Activated CD8-positive, alpha-beta memory T cell treated with anti-CD3 and anti-CD28 coated beads, Interleukin-2, amount 50 U/mL, for 1 hour (primary cell): ENCODE measurements around the gene ADCY5.

Experiments used
- DNase-seq: peaks from one replicate; pipeline ENCODE4 v3.0.0-alpha.2; 2020; ENCODE audit errors: extremely low read depth

ADCY5 gene

DNA sequence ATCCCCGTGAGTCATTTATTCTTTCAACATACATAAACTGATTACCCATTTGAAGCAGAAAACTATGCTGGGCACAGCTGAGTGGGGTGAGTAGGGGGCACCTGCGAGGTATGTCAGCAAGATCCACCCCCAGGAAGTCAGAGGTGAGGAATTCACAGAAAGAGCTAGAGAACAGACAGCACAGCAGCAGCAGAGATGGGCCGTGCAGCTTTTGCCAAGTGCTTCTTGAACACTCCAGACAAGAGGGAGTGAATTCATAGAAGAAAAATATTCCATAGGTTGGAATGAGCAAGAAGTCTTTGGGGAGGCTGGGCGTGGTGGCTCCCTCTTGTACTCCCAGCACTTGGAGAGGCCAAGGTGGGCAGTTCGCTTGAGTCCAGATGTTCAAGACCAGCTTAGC, 9.4 kb upstream of the ADCY5 start:
- no peak for DNase-seq

DNA sequence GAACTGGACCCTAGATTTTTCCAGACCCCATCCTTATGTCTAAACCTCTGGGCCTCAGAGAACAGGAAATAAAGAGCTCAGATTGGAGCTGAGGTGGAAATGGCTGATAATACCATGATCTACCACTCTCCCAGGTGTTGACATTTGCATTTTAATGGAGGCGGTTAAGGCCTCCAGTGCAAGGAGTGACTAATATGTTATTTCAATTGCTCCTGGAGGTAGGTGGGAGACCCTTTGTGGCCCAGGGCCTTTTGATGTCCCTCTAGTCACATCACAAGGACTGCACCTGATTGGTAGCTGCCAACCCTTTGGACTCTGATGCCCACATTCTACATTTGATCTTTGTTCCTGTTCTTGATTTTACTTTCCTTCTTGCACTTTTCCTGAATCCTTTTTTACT, 9.0 kb upstream of the ADCY5 start:
- DNase-seq, result no peak

DNA sequence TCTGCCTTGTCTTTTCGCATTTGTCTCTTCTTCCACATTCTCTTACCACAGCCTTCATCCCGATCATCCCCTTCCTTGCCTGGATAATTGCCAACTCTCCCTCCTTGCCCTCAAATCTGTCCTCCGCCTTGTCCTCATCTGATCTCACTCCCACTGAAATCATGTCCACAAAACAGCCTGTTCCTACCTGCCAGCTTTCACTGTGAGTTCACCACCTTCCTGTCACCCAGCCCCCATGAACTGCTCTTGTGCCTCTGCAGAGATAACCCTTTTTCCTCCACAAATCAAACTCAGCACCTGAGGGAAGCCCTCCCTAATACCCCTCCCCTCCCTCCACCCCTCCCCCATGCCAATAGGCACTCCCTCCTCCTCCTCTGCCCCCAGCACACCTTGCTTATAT, 4.8 kb upstream of the ADCY5 start:
- DNase-seq, result no peak

DNA sequence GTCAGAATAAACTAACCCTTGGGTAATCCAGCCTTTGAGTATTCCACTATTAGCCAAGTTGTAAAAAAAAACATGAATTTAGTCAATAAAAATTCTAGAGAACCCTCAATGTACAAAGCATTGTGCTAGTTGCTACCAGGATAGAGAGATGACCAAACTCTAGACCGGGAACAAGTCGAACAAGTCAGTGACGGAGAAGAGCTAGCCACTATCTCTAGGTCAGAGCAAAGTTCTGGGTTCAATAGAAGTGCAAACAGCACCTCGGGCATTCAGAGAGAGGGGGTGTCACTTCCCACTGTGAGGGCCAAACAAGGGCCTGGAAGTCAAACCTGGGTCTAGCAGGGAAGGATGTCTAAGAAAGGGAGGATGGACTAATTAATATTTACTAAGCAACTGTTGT, 2.3 kb upstream of the ADCY5 start:
- no peak for DNase-seq

DNA sequence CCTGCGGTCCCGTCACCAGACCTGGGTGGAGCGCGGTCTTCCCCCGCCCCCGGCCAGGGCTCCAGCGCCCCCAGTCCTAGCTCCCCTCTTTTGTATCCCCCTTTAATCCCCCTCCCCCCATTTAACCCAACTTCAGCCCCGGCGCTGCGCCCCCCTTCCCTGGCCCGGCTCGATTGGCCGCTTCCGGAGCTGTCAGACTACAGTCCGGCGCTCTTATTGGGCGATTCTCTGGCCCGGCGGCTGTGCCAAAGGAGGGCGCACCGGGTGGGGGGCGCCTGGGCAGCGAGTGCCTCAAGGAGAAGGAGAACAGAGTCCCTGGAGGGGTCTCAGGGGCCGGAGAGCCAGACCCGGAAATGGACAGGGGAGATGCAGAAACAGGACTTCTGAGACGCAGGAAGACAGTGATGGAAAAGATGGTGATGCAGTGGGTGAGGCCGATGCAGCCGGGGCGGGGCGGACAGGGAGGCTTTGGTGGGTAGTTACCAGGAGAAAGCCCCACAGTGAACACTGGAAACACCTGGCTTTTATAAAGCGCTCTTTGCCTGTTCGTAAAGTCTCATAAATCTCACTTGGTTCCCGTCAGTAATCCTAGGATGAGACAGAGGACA, 1.2 kb upstream of the ADCY5 start:
- no peak for DNase-seq

DNA sequence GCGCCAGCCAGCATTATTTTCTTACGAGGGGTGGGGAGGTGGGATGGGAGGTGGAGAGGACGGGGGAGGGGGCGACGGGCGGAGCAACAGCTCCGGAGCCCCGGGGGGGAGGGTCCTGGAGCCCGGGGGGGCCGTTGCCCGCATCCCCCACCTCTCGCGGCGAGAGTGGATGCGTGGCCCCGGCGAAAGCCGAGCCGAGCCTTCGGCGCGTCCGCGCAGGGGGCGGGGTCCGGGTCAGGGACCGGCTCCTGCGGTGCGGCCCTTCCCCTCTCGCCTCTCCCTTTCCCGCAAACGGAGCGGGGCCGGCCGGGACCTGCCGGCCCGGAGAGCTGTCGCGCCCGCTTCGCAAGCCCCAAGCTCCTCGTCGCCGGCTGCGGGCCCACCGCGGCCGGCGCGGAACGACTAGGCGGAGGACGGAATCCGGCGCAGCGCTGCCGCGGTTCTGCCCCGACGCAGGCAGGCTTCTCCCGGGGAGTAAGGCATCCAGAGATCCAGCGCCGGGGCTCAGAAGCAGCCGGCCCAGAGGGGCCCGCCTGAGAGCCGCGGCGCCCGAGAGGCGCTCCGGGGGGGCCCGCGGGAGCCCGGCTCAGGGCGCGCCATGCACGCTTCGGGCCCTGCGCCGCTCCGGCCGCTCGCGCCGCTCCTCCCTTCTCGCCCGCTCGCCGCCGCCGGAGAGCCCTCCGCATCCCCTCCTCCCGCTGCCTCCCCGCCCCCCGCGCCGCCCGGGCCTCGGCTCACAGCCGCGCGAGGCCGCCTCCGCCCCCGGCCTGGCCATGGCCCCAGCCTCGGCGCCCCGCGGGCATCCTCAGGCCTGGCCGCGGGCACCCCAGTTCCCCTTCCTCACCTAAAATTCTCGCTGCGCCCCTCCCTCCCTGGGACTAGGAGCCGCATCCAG, 459 bp upstream of the ADCY5 start:
- DNase-seq, result no peak

DNA sequence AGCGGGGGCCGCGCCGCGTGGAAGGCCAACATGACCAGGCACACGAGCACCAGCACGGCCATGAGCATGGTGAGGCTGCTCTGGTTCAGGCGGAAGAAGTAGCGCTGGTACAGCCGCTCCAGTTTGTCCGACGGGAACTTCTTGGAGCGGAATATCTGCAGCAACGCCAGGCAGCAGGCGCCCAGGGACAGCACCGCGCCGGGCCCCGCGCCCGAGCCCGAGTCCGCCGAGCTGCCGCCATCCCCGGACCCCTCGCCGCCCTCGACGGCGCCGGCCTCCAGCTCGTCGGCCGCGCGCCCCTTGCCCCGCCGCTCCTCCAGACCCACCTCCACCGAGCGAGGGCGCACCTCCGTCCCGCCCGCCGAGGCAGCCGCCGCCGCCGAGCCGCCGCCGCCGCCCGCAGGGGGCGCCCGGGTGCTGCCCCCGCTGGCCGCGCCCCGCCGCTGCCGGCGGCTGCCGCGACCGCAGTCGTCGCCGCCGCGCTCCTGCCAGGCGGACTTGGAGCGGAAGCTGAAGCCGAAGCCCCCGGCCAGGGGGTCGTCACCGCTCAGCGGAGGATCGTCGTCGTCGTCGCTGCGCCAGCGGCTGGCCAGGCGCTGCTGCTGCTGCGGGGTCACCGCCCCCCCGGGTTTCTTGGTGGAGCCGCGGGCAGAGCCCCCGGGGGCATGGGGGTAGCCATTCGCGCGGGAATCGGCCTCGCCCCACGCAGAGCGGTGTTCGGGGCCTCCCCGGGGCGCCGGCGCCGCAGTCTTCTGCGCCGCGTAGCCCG, 957 bp downstream of the ADCY5 start:
- no peak for DNase-seq

DNA sequence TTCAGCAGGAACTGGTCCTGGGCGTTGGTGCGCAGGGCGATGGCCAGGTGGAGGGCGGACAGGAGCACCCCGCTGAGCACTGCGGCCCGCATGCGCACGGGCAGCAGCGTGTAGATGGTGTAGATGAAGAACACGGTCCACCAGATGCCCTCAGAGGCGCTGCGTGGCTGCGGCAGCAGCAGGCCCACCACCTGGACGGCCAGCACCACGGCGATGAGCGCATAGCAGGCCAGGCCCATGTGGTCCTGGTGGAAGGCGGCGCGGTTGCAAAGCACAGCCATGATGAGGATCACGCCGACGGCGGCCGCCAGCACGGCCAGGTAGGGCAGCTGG, 1.5 kb downstream of the ADCY5 start:
- no peak for DNase-seq

DNA sequence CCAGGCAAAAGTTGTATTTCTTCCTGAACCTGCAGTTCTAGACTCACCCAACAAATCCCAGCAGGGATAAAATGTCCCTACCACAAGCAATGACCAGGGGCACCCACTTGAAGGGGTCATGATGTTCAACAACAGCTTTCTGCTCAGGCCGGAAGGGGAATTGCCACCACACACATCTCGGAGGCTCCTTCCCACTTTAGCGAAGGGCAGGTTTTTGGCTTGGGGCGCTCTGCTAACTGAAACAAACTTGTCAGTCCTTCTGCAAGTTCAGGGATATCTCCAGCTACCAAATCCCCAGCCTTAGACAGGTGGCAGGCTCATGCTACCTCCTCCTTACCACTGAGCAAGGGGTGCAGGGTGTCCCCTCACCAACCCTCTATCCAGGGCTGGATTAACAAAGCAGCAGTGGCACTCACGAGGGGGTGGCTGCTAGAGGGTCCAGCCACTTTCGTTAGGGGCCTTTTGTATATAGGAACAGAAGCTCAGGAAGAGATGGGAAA, 2.2 kb downstream of the ADCY5 start:
- DNase-seq, result no peak

DNA sequence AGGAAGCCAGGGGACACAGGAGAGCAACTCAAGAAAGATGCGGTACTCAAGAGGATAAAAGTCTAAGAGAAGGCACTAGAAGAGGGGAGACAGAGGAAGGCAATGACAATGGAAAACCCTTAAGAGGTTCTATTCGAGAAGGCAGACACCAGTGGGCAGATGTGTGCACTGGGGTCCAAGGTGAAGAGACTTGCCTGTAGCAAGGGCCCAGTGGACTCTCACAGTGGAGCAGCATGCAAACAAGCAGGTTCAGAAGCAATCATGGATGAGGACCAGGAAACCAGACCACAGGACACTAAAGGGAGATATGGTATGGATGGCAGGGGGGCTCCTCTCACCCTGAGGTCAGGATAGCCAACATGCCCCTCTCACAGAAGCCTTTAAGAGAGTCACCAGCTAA, 2.7 kb downstream of the ADCY5 start:
- no peak for DNase-seq

DNA sequence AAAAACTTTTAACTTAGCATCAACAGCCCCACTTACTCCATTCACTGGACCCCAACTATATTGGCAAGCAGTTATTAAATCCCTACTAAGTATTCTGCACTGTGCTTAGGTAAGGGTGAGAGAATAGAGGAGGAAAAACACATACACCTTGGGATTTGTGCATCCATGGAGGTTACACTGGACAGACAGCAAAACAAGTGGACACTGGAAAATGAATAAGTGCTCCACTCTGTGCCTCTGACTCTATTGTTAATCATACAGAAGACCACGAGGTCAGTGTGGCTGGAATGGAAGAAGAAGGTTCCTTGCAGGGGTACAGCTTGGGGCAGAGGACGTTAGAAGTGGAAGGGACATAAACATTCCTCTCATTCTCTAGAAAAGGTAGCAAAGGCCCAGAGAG, 3.2 kb downstream of the ADCY5 start:
- DNase-seq, result no peak

DNA sequence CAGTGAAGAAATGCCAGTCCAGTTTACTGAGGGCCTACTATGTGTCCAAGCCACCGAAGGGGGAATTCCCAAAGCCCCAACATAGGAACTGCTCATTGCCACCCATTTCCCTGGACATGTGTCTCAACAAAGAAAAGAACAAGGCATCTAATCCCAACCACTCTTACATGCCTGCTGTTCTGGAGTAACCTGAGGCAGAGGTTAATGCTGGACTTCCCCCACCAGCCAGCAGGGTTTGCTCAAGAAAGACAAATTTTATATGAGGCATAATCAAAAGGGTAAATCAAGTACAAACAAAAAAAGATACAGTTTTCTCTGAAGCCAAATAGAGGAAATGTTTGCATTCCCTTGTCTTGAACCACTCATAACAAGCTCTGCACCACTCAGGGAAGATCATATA, 4.1 kb downstream of the ADCY5 start:
- no peak for DNase-seq

DNA sequence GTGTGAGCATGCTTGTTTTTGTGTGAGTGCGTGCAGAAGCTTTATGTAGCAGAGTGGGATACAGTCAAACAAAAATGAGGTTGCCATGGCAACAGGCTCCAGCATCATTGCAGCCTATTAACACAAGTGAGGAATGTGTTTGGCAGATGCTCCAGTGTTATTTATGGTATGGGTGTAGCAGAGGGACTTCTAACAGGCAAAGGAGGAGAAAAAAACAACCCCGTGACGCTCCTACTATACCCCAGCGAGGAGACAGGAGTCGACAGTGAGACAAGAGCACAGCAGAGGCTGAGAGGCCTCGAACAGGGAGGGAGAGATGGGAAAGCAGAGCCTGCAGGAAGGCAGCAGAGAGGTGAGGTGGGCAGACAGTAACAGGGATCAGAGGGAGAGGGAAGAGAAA, 4.9 kb downstream of the ADCY5 start:
- DNase-seq, result no peak

DNA sequence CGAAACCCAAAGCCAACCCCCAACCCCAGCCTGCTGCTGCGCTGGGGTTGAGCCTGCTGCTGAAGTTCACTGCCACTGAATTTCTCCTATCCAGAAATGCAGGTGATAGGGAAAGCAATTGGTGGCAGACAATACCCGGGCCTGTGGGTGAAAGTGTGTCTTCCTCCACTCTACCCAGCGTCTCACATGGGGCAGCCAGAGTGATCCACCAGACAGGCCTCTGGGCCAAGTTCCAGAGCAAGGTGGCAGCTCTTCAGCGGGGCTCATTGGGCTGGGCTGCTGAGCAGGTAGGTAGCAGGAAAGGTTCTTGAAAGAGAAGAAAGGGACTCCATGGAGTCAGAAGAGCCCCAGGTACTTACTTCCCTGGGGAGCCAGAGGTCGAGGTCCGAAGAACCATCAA, 6.0 kb downstream of the ADCY5 start:
- DNase-seq, result no peak

DNA sequence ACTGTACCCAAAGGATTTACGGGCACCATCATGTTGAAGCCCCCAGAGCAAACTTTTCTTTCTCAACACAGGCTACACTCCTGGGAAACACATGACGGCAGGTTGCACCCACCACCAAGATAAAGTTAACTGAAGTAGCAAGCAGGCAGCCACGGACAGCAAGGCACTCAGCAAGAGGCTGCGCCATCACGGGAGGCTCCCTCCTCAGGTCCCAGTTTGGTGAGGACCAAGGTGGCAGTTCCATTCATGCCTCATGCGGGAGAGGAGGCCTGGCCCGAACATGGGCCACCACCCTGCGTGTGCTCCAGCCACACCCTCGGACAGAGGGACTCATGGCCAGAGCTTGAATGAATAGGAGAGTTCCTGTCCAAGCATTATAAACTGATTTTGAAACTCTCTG, 6.8 kb downstream of the ADCY5 start:
- no peak for DNase-seq

DNA sequence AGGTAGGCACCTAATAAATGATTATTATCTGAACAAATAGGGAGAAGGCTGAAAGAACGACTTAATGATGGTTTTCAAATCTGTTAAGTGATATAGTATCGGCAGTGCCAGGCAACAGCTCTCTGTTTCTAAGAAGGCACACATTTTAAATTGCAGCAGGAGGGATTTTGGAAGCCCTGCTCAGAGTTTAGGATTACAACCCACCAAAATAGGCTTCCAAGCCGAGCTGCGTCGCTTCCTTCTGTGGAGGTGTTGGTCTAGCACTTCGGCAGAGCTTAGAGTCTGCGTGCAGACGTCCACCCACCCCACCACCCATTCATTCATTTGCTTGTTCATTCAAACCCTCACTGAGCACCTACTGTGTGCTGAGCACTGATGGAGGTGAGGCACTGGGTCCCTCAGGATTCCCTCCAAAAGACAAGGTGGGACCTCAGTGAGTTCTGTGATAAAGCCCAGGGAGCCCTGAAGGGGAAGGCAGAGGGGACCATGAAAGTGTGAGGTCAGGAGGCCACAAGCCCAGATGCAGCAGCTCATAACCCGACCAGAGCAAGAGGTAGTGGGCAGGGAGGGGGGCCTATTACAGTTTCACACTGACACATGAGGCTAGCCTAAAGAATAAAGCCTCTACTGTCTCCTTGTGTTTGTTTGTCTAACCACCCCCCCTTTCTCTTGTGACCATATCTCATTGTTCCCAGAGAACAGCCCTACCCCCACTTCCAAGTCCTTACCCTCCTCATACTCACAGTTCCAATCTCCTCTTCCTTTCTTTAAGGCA, 8.9 kb downstream of the ADCY5 start:
- no peak for DNase-seq

DNA sequence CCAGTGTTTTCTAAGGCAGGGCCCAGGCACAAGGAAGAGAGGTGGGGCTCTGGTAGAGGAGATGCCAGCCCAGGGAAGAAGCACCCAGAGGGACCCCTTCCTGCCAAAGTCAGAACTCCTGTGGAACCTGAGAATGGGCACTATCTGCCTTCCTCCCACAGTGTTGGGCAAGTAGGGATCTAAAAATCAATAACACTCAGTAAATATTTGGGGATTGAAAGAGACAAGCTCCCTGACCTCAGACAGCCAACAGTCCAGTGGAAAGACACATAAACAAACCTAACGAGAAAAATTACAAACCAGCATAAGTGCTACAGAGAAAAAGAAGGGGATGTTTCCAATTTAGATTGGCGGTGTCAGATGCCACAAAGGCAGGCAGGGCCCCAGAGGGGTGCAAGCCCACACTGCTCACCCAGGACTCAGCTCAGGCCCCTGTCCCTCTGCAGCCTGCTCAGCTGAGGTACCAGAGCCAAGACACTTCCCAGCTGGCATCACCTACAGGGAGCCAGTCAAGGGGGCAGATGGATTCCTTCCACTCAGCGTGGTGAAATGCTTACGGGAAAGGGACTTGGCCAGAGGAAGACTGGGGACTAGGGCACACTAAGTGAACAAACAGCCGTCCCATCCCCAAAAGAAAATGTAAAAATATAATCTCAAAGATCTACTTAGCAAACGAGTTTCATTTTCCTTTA, 15.9 kb downstream of the ADCY5 start:
- DNase-seq, result no peak

DNA sequence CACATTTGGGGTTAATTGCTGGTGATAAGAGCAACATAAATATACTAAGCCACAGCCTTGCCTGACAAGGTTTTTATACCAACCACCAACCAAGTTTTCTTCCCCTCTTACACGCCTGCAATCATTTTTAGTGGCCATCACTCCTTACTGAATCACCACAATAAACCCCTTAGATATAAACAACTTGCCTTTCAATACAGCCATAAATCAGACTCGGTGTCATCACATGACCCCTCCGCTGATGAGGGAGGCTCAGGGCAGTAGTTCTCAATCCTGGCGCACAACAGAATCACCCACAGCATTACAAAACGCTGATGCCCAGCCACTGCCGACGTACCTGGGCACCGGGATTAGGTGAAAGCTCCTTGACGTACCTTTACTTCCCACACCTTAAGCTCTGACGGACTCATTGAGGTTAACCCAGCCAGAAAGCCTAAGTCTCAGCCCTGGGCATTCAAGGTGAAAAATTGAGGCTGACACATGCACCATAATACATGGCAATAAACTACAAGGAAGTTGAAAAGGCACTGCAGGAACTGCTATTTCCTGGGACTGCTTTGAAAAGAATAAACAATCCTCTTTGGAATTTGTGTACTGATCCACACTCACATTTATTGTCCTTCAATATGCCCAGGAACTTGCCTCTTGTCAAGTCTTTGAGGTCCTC, 17.1 kb downstream of the ADCY5 start:
- no peak for DNase-seq

DNA sequence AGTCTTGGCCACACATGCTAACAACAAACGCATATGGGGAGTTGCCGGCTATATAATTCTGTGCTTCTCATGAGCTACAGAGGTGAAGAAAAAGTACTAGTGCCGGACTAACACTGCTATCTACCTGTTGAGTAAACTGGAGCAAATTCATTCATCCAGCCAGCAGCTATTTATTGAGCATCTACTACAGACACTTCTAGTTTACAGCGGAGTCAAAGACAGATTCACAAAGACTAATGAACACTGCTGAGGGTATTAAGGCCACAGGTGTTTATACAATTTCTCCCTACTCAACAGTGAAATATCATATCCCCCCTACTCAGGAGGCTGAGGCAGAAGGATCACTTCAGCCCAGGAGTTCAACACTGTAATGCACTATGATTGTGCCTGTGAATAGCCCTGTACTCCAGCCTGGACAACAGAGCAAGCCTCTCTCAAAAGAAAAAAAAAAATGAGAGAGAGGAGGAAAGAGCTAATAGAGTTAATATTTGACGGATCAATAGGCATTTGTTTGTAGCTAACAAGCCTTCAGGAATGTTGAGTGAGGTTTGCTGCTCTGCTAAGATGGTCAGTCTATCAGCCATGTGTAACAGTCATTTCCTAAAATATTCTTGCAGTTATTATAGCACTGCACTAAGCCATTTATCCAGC, 17.8 kb downstream of the ADCY5 start:
- no peak for DNase-seq

DNA sequence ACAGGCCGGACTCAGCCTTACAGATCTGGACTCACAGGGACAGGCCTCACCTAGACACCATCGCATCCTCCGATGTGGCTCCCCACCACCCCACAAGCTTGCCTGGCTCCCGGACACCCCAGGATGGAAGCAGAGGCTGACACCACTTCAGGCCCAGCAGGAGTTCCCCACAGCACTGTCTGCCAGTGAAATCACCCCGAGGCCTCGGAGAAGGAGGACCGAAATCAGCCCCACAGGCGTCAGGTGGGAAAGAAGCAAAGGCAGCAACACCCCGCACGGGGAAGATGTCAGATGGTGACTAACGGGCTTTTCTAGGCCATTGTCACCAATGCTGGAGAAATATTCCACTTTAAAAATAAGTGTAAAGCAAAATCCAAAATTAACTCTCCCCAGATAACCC, 18.6 kb downstream of the ADCY5 start:
- no peak for DNase-seq
